HG03097 (cell line): ENCODE data around the gene ASCL3.
"Not testable (repeated sequence)": the region's sequence is repeated elsewhere in the genome, so short reads cannot be mapped to it uniquely, and the experiment has no call there.

Experiments used
- ATAC-seq: cut with Tn5 transposase; IDR thresholded peaks from one replicate; pipeline ENCODE4 v1.9.1; 2021; ENCODE audit not compliant: unreplicated experiment, low FRiP score

ASCL3 gene

DNA sequence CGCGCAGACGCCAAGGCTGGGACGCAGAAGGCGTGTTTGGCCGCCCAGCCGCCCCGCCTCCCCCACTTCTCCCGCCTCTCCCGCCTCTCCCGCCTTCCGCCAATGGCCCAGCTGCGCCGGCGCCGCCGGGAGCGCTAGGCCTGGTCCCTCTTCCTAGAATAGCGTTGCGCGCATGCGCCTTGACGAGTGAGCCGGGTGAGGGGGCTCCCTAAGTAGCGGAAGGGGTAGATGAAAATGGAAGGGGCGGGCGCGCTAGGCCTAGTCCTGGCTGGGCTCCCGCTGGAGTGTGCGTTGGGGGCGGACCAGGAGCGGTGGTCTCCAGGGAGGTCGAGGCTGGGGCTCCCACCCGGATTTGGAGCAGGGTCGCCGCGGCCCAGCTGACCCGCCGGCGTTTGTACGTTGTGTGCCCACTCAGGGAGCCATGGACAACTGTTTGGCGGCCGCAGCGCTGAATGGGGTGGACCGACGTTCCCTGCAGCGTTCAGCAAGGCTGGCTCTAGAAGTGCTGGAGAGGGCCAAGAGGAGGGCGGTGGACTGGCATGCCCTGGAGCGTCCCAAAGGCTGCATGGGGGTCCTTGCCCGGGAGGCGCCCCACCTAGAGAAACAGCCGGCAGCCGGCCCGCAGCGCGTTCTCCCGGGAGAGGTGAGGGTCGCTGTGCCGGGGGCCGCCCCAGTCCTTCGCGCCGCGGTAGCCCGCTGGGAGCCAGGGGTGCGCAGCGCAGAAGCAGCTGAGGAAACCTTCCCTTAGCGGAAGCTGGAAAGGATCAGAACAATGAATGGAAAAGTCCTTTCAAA lies 31.6 kb downstream of the ASCL3 start, which contains the start of gene AKIP1:
Gene AKIP1, plus strand, starts transcription at position 161 of the 795 bp plus-strand sequence. Its CDS starts 261 bp downstream, at position 422.
- peak; percentile 80 for ATAC-seq

DNA sequence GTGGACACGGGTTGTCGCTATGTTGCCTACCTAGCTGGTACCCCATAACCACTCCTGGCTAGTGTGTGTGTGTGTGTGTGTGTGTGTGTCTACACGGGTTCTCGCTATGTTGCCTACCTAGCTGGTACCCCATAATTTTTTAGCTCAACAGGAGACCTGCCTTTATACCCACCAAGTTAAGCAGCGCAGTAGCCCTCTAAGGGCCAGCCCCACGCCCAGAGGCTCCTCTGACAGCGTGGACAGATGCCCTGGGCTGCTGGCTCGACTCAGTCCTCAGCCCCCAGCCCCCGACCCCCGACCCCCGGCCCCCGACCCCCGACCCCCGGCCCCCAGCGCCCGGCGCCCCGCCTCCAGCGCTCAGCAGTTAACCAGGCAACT lies 32.2 kb downstream of the ASCL3 start:
- ATAC-seq: no peak

DNA sequence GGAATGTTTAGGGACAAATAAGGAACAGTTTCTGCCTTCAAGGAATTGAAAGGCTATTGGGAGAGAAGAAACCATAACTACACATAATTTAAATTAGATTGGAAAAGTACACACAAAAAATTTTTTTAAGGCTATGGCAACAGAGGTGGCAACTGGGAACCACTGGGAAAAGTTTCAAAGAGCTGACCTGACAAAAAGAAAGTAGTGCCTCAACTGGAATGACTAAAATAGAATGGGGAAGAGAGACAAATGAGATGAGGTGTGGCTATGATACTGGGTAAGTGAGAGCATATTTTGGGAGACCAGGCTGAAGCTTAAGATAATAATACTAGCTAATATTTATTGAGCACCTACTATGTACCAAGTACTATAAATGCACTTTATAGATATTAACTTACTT lies 34.7 kb downstream of the ASCL3 start:
- no peak for ATAC-seq

DNA sequence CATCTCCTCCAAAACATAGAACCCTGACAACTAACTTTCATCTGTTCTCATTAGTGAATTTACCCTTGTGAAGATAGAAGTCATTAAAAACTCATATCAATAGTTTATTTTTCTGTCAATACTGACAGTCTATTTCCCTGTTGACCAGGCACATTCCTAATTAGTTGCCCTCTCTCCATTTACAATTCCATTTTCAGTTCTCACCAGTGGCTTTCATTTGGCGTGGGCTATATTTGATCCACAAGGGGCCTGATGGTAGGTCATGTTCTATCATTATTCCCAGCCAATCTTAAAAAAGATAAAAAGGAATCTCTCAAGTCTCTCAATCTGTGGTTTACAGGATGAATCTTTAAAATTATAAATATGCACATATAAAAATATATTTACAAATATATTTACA lies 35.7 kb downstream of the ASCL3 start:
- ATAC-seq: no peak

DNA sequence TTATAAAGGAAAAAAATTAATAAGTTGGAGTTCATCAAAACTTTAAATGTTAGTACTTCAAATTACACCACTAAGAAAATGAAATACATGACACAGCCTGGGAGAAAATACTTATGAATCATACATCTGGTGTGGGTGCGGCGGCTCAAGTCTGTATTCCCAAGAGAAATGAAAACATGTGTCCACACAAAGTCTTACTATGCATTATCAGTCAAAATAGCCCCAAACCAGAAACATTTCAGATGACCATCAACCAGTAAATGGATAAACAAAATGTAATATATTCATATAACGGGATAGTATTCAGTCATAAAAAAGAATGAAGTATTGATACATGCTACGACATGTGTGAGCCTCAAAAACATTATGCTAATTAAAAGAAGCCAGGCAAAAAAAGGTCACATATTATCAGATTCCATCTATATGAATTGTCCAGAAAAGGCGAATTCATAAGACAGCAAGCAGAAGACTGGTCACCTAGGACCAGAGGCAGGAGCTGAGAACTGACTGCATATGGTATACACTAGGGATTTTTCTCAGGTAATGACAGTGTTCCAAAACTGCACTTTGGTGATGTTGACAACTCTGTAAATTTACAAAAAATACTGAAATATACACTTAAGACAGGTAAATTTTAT lies 37.2 kb downstream of the ASCL3 start:
- ATAC-seq: no peak

DNA sequence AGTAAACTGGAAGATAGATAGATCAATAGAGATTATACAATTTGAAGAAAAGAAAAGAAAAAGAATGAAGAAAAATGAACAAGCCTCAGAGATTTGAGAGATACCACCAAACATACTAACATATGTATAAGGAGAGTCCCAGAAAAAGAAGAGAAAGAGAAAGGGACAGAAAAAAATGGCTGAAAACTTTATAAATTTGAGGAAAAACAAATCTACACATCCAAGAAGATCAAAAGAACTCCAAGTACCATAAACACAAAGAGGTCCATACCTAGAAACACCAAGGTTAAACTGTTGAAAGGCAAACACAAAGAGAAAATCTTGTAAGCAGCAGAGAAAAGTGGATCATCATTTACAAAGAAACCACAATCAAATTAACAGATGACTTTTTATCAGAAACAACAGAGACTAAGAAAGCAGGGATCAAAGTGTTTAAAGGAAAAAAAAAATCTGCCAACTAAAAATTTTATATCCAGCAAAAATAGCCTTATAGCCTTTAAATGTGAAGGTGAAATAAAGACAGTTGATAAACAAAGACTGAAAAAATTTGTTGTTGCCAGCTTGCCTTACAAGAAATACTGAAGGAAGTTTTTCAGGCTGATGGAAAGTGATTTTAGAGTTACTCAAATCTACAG lies 43.6 kb downstream of the ASCL3 start:
- no peak for ATAC-seq

DNA sequence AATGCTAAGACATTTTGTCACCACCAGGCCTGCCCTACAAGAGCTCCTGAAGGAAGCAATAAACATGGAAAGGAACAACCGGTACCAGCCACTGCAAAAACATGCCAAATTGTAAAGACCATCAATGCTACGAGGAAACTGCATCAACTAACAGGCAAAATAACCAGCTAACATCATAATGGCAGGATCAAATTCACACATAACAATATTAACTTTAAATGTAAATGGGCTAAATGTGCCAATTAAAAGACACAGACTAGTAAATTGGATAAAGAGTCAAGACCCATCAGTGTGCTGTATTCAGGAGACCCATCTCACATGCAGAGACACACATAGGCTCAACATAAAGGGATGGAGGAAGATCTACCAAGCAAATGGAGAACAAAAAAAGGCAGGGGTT lies 51.6 kb downstream of the ASCL3 start:
- ATAC-seq: not testable (repeated sequence)
